WTC11 (cell line): ENCODE data around the gene LMF1. TPM values are rescaled to one million over a fixed set of nuclear protein-coding genes. Genes with fewer than 3 reads are reported as not detected.

Experiments used
- ATAC-seq: fragments of 200-7000 bp; cut with Tn5 transposase; 2 replicates; pipeline ENCODE4 v1.10.0; 2021; ENCODE audit warnings: mild to moderate bottlenecking, moderate library complexity
- CTCF ChIA-PET: fragments of 300-600 bp; sonication (Branson Sonifier 250); formaldehyde crosslinking; loops from one replicate; lab custom pipeline; 2021; ENCODE audit warnings: antibody characterized with exemption; lab: Charles Lee
- POLR2A ChIA-PET: fragments of 350-600 bp; sonication (Branson Sonifier 250); formaldehyde crosslinking; loops from one replicate; lab custom pipeline; 2021; ENCODE audit warnings: antibody characterized with exemption; lab: Charles Lee
- DNase-seq: peaks from one replicate; pipeline ENCODE4 v3.0.0; 2021; ENCODE audit warnings: low spot score
- H3K27ac Mint-ChIP-seq: 2 replicates; pipeline ENCODE4 v1.8.0; 2021; ENCODE audit warnings: mixed read lengths
- H3K27me3 Mint-ChIP-seq: 2 replicates; pipeline ENCODE4 v1.8.0; 2021; ENCODE audit warnings: low read depth, mild to moderate bottlenecking, moderate library complexity, mixed read lengths
- H3K36me3 Mint-ChIP-seq: 2 replicates; pipeline ENCODE4 v1.8.0; 2021; ENCODE audit warnings: mixed read lengths
- H3K4me1 Mint-ChIP-seq: 2 replicates; pipeline ENCODE4 v1.8.0; 2022; ENCODE audit warnings: mixed read lengths
- H3K4me3 Mint-ChIP-seq: 2 replicates; pipeline ENCODE4 v1.8.0; 2021; ENCODE audit warnings: mild to moderate bottlenecking, moderate library complexity, mixed read lengths
- H3K9me3 Mint-ChIP-seq: 2 replicates; pipeline ENCODE4 v1.8.0; 2021; ENCODE audit warnings: mixed read lengths
- ATF1 ChIP-seq: sonication (generic); formaldehyde crosslinking; IDR thresholded peaks from 2 replicates; pipeline ENCODE4 v1.8.1; 2023; ENCODE audit warnings: mild to moderate bottlenecking, moderate library complexity, missing genetic modification reagents
- CREB1 ChIP-seq: sonication (generic); formaldehyde crosslinking; IDR thresholded peaks from 2 replicates; pipeline ENCODE4 v1.8.0; 2023; ENCODE audit warnings: mild to moderate bottlenecking, missing genetic modification reagents
- EMX1 ChIP-seq: fragments of 250-450 bp; sonication (Bioruptor Pico); IDR thresholded peaks from 2 replicates; pipeline ENCODE4 v1.8.0; 2021; ENCODE audit warnings: mild to moderate bottlenecking
- HMGA2 ChIP-seq: fragments of 250-450 bp; sonication (Bioruptor Pico); IDR thresholded peaks from 2 replicates; pipeline ENCODE4 v1.4.0; 2021; ENCODE audit warnings: mild to moderate bottlenecking, moderate library complexity
- JAZF1 ChIP-seq: fragments of 250-450 bp; sonication (Bioruptor Pico); IDR thresholded peaks from 2 replicates; pipeline ENCODE4 v1.9.0; 2021; ENCODE audit warnings: moderate library complexity, mild to moderate bottlenecking, inconsistent platforms
- NFYB ChIP-seq: sonication (generic); formaldehyde crosslinking; conservative IDR thresholded peaks from 2 replicates; pipeline ENCODE4 v1.8.0; 2022; ENCODE audit warnings: low read depth, missing genetic modification reagents
- NR3C1 ChIP-seq: sonication (generic); formaldehyde crosslinking; conservative IDR thresholded peaks from 2 replicates; pipeline ENCODE4 v1.8.1; 2023; ENCODE audit warnings: low read depth, mild to moderate bottlenecking, missing genetic modification reagents
- RORB ChIP-seq: fragments of 250-450 bp; sonication (Bioruptor Pico); IDR thresholded peaks from 2 replicates; pipeline ENCODE4 v1.9.0; 2021; ENCODE audit warnings: mild to moderate bottlenecking
- SOX15 ChIP-seq: fragments of 250-450 bp; sonication (Bioruptor Pico); IDR thresholded peaks from 2 replicates; pipeline ENCODE4 v1.9.0; 2021; ENCODE audit warnings: mild to moderate bottlenecking
- SP1 ChIP-seq: sonication (generic); formaldehyde crosslinking; conservative IDR thresholded peaks from 2 replicates; pipeline ENCODE4 v1.8.1; 2022; ENCODE audit warnings: missing genetic modification reagents
- TEAD4 ChIP-seq: sonication (generic); formaldehyde crosslinking; IDR thresholded peaks from 2 replicates; pipeline ENCODE4 v1.8.0; 2022; ENCODE audit warnings: mild to moderate bottlenecking, missing genetic modification reagents
- TP53 ChIP-seq: sonication (generic); formaldehyde crosslinking; IDR thresholded peaks from 2 replicates; pipeline ENCODE4 v1.8.1; 2023; ENCODE audit warnings: mild to moderate bottlenecking, missing genetic modification reagents
- ZNF317 ChIP-seq: sonication (generic); formaldehyde crosslinking; IDR thresholded peaks from 2 replicates; pipeline ENCODE4 v1.8.1; 2023; ENCODE audit warnings: low read depth, mild to moderate bottlenecking, moderate library complexity, missing genetic modification reagents, borderline replicate concordance
- ZNF416 ChIP-seq: fragments of 250-450 bp; sonication (Bioruptor Pico); IDR thresholded peaks from 2 replicates; pipeline ENCODE4 v1.9.0; 2021; ENCODE audit warnings: mild to moderate bottlenecking, inconsistent platforms
- ZNF423 ChIP-seq: fragments of 250-450 bp; sonication (Bioruptor Pico); IDR thresholded peaks from 2 replicates; pipeline ENCODE4 v2.1.2; 2022; ENCODE audit warnings: mild to moderate bottlenecking, moderate library complexity
- ZNF671 ChIP-seq: fragments of 250-450 bp; sonication (Bioruptor Pico); IDR thresholded peaks from 2 replicates; pipeline ENCODE4 v1.8.0; 2021; ENCODE audit warnings: mild to moderate bottlenecking
- total RNA-seq: library from RNA; stranded (reverse); gene quantifications from 3 replicates; pipeline ENCODE4 v1.2.3, GENCODE V29; 2021
- TF ChIP-seq, protein P1 (sequence below): sonication (generic); formaldehyde crosslinking; IDR thresholded peaks from 2 replicates; pipeline ENCODE4 v1.8.0; 2023; ENCODE audit warnings: missing genetic modification reagents, mild to moderate bottlenecking, borderline replicate concordance
- TF ChIP-seq, protein P2 (sequence below): fragments of 250-450 bp; sonication (Bioruptor Pico); IDR thresholded peaks from 2 replicates; pipeline ENCODE4 v1.9.0; 2021; ENCODE audit warnings: mild to moderate bottlenecking, borderline replicate concordance
- TF ChIP-seq, protein P3 (sequence below): sonication (generic); formaldehyde crosslinking; IDR thresholded peaks from 2 replicates; pipeline ENCODE4 v1.8.0; 2022; ENCODE audit warnings: mild to moderate bottlenecking, missing genetic modification reagents

LMF1 gene
- total RNA-seq, 1 experiment from 2014 or later, result 10.5 TPM

DNA sequence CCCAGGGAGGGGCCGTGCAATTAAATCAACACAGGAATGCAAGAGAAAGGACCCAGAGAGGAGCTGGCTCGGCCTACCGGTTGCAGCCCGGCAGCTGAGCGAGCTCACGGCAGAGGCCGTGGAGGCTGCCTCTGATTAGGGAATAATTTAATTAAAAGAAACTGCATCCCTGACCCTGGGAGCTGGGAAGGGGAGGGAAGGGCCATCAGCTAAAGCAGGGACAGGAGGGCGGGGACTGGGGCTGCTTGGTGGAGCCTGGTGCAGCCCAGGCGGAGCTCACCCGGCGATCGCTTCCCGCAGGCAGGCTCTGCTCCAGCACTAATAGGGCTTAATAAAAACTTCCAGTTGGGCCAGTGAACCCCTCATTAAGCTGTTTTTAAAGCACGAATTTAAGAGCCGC is 43.4 kb downstream of the LMF1 start:
- POLR2A ChIA-PET, result no interaction called here
- H3K36me3 Mint-ChIP-seq, result peaks cover 33% of the 10 kb centered on the region
- ATAC-seq (no peak), DNase-seq (no peak)
- peaks cover 8% of the 10 kb centered on the region for H3K4me1 Mint-ChIP-seq
- no peaks in the 10 kb centered on the region; the same call in 1 of the 2 replicates for H3K27me3 Mint-ChIP-seq
- H3K27ac Mint-ChIP-seq, result no peak overlapping the region
- H3K4me3 Mint-ChIP-seq, result no peak overlapping the region
- H3K9me3 Mint-ChIP-seq, result peaks cover 34% of the 10 kb centered on the region
- TF ChIP-seq ZNF317 (CRISPR knock-in tag), result no peak
- CTCF ChIA-PET, result interaction anchor here (0.8 kb wide), 1 partner anchor 130 kb away, joined by 3 read pairs; no protein-coding TSS in a partner anchor

DNA sequence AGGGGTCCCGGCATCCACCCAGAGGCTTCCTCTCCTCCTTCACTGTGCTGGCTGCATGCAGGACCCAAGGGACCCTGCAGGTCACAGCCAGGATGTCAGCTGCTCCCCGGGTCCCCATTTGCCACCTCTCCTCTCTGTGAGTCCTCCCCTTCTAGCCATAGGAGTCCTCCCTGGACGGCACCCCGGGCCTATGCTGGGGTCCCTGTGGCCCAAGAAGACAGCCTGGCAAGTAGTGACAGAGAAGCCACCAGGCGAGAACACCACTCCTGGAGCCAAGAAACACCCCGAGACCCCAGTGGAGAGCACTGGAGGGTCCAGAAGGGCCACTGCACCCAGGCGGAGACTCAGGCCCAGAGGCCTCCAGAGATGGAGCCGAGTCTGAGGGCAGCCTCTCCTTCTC is 44.1 kb downstream of the LMF1 start:
- ATAC-seq, result no peak
- H3K27me3 Mint-ChIP-seq, result no peaks in the 10 kb centered on the region; the same call in 1 of the 2 replicates
- DNase-seq, result no peak
- ChIA-PET CTCF (no interaction called here), POLR2A (interaction anchor here (0.6 kb wide), 1 partner anchor 109 kb away, joined by 4 read pairs; no protein-coding TSS in a partner anchor)
- TF ChIP-seq TEAD4 (CRISPR knock-in tag) (no peak), EMX1 (CRISPR knock-in tag) (no peak), ZNF423 (CRISPR knock-in tag) (no peak), SP1 (no peak), ZNF671 (no peak), NR3C1 (CRISPR knock-in tag) (no peak)
- TF ChIP-seq, protein P1, sequence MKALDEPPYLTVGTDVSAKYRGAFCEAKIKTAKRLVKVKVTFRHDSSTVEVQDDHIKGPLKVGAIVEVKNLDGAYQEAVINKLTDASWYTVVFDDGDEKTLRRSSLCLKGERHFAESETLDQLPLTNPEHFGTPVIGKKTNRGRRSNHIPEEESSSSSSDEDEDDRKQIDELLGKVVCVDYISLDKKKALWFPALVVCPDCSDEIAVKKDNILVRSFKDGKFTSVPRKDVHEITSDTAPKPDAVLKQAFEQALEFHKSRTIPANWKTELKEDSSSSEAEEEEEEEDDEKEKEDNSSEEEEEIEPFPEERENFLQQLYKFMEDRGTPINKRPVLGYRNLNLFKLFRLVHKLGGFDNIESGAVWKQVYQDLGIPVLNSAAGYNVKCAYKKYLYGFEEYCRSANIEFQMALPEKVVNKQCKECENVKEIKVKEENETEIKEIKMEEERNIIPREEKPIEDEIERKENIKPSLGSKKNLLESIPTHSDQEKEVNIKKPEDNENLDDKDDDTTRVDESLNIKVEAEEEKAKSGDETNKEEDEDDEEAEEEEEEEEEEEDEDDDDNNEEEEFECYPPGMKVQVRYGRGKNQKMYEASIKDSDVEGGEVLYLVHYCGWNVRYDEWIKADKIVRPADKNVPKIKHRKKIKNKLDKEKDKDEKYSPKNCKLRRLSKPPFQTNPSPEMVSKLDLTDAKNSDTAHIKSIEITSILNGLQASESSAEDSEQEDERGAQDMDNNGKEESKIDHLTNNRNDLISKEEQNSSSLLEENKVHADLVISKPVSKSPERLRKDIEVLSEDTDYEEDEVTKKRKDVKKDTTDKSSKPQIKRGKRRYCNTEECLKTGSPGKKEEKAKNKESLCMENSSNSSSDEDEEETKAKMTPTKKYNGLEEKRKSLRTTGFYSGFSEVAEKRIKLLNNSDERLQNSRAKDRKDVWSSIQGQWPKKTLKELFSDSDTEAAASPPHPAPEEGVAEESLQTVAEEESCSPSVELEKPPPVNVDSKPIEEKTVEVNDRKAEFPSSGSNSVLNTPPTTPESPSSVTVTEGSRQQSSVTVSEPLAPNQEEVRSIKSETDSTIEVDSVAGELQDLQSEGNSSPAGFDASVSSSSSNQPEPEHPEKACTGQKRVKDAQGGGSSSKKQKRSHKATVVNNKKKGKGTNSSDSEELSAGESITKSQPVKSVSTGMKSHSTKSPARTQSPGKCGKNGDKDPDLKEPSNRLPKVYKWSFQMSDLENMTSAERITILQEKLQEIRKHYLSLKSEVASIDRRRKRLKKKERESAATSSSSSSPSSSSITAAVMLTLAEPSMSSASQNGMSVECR, result no peak
- TF ChIP-seq, protein P2, sequence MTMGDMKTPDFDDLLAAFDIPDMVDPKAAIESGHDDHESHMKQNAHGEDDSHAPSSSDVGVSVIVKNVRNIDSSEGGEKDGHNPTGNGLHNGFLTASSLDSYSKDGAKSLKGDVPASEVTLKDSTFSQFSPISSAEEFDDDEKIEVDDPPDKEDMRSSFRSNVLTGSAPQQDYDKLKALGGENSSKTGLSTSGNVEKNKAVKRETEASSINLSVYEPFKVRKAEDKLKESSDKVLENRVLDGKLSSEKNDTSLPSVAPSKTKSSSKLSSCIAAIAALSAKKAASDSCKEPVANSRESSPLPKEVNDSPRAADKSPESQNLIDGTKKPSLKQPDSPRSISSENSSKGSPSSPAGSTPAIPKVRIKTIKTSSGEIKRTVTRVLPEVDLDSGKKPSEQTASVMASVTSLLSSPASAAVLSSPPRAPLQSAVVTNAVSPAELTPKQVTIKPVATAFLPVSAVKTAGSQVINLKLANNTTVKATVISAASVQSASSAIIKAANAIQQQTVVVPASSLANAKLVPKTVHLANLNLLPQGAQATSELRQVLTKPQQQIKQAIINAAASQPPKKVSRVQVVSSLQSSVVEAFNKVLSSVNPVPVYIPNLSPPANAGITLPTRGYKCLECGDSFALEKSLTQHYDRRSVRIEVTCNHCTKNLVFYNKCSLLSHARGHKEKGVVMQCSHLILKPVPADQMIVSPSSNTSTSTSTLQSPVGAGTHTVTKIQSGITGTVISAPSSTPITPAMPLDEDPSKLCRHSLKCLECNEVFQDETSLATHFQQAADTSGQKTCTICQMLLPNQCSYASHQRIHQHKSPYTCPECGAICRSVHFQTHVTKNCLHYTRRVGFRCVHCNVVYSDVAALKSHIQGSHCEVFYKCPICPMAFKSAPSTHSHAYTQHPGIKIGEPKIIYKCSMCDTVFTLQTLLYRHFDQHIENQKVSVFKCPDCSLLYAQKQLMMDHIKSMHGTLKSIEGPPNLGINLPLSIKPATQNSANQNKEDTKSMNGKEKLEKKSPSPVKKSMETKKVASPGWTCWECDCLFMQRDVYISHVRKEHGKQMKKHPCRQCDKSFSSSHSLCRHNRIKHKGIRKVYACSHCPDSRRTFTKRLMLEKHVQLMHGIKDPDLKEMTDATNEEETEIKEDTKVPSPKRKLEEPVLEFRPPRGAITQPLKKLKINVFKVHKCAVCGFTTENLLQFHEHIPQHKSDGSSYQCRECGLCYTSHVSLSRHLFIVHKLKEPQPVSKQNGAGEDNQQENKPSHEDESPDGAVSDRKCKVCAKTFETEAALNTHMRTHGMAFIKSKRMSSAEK (CRISPR knock-in tag), result no peak
- peaks cover 41% of the 10 kb centered on the region for H3K9me3 Mint-ChIP-seq
- H3K27ac Mint-ChIP-seq, result no peak overlapping the region
- peaks cover 40% of the 10 kb centered on the region for H3K36me3 Mint-ChIP-seq
- peaks cover 8% of the 10 kb centered on the region for H3K4me1 Mint-ChIP-seq
- H3K4me3 Mint-ChIP-seq, result no peak overlapping the region

DNA sequence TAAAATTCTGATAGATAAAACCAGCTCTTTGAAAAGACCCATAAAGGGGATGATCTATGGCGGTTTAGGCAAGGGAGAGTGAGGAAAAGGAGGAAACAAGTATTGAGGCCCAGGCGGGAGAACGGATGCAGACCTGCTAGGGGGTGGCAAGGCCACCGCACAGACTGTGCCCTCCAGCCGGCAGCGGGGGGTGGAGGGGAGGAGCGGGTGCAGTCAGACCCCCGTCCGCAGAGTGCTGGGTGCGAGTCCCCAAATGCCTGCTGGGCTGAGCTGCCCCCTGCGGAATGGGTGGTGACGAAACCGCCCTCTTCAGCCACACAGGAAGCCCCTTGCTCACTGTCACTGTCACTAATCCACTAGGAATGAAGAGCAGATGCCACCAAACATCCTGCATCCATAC is 46.0 kb downstream of the LMF1 start:
- no peak for DNase-seq
- POLR2A ChIA-PET, result no interaction called here
- no peak for ATAC-seq
- no peak overlapping the region for H3K27ac Mint-ChIP-seq
- CTCF ChIA-PET, result no interaction called here
- H3K4me3 Mint-ChIP-seq, result no peak overlapping the region
- H3K9me3 Mint-ChIP-seq, result peaks cover 47% of the 10 kb centered on the region
- peaks cover 8% of the 10 kb centered on the region for H3K4me1 Mint-ChIP-seq
- peaks cover 44% of the 10 kb centered on the region for H3K36me3 Mint-ChIP-seq
- H3K27me3 Mint-ChIP-seq, result no peaks in the 10 kb centered on the region; the same call in 1 of the 2 replicates
- TF ChIP-seq JAZF1 (no peak), SP1 (no peak), RORB (CRISPR knock-in tag) (no peak), ATF1 (CRISPR knock-in tag) (no peak), SOX15 (CRISPR knock-in tag) (no peak), CREB1 (CRISPR knock-in tag) (no peak), NFYB (CRISPR knock-in tag) (no peak), HMGA2 (CRISPR knock-in tag) (no peak), TP53 (CRISPR knock-in tag) (no peak), ZNF416 (CRISPR knock-in tag) (no peak)
- TF ChIP-seq, protein P3, sequence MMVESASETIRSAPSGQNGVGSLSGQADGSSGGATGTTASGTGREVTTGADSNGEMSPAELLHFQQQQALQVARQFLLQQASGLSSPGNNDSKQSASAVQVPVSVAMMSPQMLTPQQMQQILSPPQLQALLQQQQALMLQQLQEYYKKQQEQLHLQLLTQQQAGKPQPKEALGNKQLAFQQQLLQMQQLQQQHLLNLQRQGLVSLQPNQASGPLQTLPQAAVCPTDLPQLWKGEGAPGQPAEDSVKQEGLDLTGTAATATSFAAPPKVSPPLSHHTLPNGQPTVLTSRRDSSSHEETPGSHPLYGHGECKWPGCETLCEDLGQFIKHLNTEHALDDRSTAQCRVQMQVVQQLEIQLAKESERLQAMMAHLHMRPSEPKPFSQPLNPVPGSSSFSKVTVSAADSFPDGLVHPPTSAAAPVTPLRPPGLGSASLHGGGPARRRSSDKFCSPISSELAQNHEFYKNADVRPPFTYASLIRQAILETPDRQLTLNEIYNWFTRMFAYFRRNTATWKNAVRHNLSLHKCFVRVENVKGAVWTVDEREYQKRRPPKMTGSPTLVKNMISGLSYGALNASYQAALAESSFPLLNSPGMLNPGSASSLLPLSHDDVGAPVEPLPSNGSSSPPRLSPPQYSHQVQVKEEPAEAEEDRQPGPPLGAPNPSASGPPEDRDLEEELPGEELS (CRISPR knock-in tag), result no peak
- TF ChIP-seq, protein P1, result no peak
